ENCODE results near the gene HSPB1.

Gene HSPB1

GRCh38 chr7:76336094-76336493 is 33.6 kb downstream of the HSPB1 start:
- DNase-seq = no peak

- DNase-seq = no peak
Measured at GRCh38 chr7:76337147-76337546, 34.7 kb downstream of the HSPB1 start.

GRCh38 chr7:76338298-76339084 is 36.0 kb downstream of the HSPB1 start:
- no peak for DNase-seq

GRCh38 chr7:76340617-76341131 is 38.2 kb downstream of the HSPB1 start:
- DNase-seq = no peak

GRCh38 chr7:76342222-76342621 is 39.7 kb downstream of the HSPB1 start:
- no peak for DNase-seq

- DNase-seq = no peak
Measured at GRCh38 chr7:76343294-76343930, 40.9 kb downstream of the HSPB1 start.

GRCh38 chr7:76343931-76344321 is 41.5 kb downstream of the HSPB1 start:
- no peak for DNase-seq

GRCh38 chr7:76346097-76346496 is 43.6 kb downstream of the HSPB1 start:
- DNase-seq = no peak

- DNase-seq = no peak
Measured at GRCh38 chr7:76346778-76347177, 44.3 kb downstream of the HSPB1 start.

GRCh38 chr7:76347710-76348109 is 45.2 kb downstream of the HSPB1 start:
- DNase-seq = no peak

- DNase-seq = no peak
Measured at GRCh38 chr7:76349313-76349885, 46.9 kb downstream of the HSPB1 start.

GRCh38 chr7:76351372-76351771 is 48.9 kb downstream of the HSPB1 start:
- DNase-seq = no peak

- DNase-seq = no peak
Measured at GRCh38 chr7:76352193-76352592, 49.7 kb downstream of the HSPB1 start.

GRCh38 chr7:76353744-76354143 is 51.3 kb downstream of the HSPB1 start:
- DNase-seq = no peak

Data from COR-L47 (cell line).